ENCODE results near the gene LYRM1.

DNA sequence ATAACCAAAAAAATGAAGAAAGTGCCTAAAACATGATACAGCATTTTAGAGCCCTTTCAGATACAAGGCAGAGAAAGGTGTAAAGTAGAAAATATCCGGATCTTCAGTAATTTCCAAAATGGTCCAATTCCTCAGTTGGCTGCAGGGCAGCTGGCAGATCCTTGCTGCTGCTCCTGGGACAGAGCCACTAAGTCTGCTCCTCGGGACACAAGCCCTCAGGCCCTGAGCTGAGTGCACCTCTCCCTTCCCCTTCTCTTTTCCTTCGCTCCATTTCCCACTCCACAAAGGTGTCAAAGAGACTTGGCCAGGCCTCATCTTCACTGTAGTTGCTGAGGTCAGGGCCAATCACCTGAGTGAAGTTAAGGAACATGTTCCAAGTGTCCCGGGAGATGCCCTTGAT lies 40.9 kb upstream of the LYRM1 start:
- TF ChIP-seq TAF1 (IDR thresholded peaks at IDR 0.05; ENCODE audit: borderline replicate concordance, low read depth, low read length) (no peak), JUND (IDR thresholded peaks at IDR 0.05) (no peak), SMC3 (IDR thresholded peaks at IDR 0.05; ENCODE audit: low read depth, low read length) (no peak), GABPA (IDR thresholded peaks at IDR 0.05; ENCODE audit: low read depth) (no peak), FOSL2 (IDR thresholded peaks at IDR 0.05; ENCODE audit: borderline replicate concordance, low read depth) (no peak), YY1 (IDR thresholded peaks at IDR 0.05; ENCODE audit: low read depth) (no peak), RCOR1 (IDR thresholded peaks at IDR 0.05; ENCODE audit: low read length) (no peak), POLR2AphosphoS5 (IDR thresholded peaks at IDR 0.05; ENCODE audit: low read depth, low read length) (no peak), RAD21 (IDR thresholded peaks at IDR 0.05; ENCODE audit: low read length) (no peak), MXI1 (IDR thresholded peaks at IDR 0.05; ENCODE audit: low read depth, low read length) (no peak)
- TF ChIP-seq, protein P1, sequence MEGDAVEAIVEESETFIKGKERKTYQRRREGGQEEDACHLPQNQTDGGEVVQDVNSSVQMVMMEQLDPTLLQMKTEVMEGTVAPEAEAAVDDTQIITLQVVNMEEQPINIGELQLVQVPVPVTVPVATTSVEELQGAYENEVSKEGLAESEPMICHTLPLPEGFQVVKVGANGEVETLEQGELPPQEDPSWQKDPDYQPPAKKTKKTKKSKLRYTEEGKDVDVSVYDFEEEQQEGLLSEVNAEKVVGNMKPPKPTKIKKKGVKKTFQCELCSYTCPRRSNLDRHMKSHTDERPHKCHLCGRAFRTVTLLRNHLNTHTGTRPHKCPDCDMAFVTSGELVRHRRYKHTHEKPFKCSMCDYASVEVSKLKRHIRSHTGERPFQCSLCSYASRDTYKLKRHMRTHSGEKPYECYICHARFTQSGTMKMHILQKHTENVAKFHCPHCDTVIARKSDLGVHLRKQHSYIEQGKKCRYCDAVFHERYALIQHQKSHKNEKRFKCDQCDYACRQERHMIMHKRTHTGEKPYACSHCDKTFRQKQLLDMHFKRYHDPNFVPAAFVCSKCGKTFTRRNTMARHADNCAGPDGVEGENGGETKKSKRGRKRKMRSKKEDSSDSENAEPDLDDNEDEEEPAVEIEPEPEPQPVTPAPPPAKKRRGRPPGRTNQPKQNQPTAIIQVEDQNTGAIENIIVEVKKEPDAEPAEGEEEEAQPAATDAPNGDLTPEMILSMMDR (IDR thresholded peaks at IDR 0.05) = no peak
- TF ChIP-seq, protein P2, sequence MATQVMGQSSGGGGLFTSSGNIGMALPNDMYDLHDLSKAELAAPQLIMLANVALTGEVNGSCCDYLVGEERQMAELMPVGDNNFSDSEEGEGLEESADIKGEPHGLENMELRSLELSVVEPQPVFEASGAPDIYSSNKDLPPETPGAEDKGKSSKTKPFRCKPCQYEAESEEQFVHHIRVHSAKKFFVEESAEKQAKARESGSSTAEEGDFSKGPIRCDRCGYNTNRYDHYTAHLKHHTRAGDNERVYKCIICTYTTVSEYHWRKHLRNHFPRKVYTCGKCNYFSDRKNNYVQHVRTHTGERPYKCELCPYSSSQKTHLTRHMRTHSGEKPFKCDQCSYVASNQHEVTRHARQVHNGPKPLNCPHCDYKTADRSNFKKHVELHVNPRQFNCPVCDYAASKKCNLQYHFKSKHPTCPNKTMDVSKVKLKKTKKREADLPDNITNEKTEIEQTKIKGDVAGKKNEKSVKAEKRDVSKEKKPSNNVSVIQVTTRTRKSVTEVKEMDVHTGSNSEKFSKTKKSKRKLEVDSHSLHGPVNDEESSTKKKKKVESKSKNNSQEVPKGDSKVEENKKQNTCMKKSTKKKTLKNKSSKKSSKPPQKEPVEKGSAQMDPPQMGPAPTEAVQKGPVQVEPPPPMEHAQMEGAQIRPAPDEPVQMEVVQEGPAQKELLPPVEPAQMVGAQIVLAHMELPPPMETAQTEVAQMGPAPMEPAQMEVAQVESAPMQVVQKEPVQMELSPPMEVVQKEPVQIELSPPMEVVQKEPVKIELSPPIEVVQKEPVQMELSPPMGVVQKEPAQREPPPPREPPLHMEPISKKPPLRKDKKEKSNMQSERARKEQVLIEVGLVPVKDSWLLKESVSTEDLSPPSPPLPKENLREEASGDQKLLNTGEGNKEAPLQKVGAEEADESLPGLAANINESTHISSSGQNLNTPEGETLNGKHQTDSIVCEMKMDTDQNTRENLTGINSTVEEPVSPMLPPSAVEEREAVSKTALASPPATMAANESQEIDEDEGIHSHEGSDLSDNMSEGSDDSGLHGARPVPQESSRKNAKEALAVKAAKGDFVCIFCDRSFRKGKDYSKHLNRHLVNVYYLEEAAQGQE (IDR thresholded peaks at IDR 0.05; ENCODE audit: low read depth, low read length) = no peak
- TF ChIP-seq, protein P3, sequence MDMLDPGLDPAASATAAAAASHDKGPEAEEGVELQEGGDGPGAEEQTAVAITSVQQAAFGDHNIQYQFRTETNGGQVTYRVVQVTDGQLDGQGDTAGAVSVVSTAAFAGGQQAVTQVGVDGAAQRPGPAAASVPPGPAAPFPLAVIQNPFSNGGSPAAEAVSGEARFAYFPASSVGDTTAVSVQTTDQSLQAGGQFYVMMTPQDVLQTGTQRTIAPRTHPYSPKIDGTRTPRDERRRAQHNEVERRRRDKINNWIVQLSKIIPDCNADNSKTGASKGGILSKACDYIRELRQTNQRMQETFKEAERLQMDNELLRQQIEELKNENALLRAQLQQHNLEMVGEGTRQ (IDR thresholded peaks at IDR 0.05; ENCODE audit: borderline replicate concordance, low read depth, low read length) = no peak
